ENCODE data around the gene FAM50A.

The FAM50A gene

DNA sequence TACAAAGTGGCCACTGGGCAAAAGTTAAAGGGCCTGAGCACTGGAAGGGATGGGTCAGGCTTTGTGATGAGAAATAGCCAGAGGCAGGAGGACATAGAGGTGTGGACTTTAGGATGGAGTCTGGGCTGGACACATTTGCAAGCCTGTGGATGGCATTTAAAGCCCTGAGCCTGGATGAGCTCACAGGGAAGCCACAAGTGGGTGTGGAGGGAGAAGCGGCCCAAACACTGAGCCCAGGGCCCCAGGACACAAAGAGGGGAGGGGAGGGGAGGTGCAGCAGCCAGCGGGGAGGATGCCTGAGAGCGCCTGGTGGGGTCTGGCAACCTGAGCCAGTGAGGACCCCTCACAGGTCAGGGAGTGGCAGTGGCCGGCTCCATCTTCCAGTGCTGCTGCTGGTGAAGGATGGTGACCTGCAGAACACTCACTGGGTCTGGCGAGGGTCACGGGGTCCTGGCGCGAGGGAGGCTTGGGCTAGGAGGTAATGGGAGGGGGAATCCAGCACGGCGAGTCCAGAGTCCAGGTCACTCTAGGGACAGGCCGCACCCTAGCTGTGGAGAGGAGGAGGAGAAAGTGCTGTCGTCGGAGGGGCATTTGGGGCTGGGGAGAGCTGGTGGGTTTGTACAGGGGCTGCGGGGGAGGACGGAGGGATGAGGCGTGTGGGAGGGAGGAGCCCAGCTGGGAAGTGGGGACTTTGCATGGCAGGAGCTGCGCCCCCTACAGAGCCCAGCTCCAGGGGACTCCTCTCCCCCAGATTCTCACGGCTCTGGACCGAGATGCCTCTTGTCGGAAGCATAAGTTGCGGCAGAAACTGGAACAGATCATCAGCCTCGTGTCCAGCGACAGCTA lies 28.1 kb downstream of the FAM50A start:
- DNase-seq (ENCODE audit: low read depth): no peak
- TF ChIP-seq, protein P1, sequence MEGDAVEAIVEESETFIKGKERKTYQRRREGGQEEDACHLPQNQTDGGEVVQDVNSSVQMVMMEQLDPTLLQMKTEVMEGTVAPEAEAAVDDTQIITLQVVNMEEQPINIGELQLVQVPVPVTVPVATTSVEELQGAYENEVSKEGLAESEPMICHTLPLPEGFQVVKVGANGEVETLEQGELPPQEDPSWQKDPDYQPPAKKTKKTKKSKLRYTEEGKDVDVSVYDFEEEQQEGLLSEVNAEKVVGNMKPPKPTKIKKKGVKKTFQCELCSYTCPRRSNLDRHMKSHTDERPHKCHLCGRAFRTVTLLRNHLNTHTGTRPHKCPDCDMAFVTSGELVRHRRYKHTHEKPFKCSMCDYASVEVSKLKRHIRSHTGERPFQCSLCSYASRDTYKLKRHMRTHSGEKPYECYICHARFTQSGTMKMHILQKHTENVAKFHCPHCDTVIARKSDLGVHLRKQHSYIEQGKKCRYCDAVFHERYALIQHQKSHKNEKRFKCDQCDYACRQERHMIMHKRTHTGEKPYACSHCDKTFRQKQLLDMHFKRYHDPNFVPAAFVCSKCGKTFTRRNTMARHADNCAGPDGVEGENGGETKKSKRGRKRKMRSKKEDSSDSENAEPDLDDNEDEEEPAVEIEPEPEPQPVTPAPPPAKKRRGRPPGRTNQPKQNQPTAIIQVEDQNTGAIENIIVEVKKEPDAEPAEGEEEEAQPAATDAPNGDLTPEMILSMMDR (IDR thresholded peaks at IDR 0.05; ENCODE audit: low read depth, low read length, missing control alignments): no peak

DNA sequence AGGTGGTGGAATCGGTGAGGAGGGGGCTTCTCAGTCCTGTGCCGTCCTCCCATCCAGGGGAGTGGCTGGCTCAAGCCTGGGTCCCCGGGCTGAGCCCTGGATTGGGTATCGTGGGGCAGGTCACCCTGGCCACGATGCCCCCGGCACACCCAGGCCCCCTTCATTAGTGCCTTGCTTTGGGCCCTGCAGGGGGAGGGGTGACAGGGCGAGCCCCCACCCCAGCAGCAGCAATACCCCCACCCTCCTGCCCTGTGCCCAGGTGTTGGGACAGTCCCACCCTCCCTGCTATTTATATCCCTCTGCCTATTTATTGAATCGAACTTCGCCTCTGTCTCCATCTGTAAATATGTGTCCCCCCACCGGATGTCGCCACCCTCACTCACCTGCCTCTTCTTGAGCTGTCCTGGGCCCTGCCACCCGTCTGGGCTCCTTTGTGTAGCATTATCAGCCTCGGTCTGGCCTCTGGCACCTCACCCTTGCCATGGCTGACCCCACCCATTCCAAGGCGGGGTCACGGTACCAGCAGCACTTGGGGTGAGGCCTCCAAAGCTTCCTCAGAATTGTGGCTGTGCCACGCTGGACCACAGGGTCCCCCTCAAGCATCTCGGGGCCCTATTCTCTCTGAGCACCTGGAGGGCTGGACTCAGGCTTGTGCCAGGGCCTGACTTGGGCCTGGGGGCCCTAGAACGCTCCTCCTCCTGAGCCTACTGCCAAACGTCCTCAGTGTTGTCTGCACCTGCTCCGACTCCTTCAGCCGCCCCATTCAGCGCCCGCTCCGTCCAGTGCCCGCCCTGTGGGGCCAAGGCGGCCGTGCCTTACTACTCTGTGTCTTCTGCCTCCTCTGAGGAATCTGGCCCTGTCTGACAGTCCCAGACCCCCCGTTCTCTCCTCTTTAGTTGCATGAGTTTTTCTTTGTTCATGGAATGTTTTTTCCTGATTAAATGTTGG lies 29.0 kb downstream of the FAM50A start:
- no peak for DNase-seq (ENCODE audit: low read depth)
- TF ChIP-seq, protein P1 (IDR thresholded peaks at IDR 0.05; ENCODE audit: low read depth, low read length, missing control alignments): no peak

More for the DNA sequence above, 28.1 kb downstream of the FAM50A start:
- H3K4me3 ChIP-seq (ENCODE audit: low read depth, low read length): no peak overlapping the region

DNA sequence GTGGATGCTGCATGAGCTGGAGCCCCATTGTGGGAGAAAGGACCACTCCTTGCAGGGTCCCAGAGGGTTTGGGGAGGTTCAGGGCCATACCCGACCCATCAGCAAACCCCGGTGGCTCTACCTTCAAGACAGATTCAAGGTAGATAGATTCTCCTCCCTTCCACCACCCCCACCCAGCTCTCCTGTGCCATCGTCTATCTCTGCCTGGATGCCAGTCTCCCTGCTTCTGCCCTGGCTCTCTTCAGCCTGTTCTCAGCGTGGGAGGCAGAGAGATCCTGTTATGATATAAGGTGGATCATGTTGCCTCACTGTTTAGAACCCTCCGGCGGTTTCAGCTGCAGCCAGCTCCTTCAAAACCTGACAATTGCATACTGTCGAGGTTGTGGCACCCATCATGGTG lies 29.7 kb downstream of the FAM50A start:
- TF ChIP-seq, protein P1 (IDR thresholded peaks at IDR 0.05; ENCODE audit: low read depth, low read length, missing control alignments): no peak
- no peak for DNase-seq (ENCODE audit: low read depth)
- no peak overlapping the region for H3K4me3 ChIP-seq (ENCODE audit: low read depth, low read length)

More for the DNA sequence above, 29.0 kb downstream of the FAM50A start:
- H3K4me3 ChIP-seq (ENCODE audit: low read depth, low read length): no peak overlapping the region

DNA sequence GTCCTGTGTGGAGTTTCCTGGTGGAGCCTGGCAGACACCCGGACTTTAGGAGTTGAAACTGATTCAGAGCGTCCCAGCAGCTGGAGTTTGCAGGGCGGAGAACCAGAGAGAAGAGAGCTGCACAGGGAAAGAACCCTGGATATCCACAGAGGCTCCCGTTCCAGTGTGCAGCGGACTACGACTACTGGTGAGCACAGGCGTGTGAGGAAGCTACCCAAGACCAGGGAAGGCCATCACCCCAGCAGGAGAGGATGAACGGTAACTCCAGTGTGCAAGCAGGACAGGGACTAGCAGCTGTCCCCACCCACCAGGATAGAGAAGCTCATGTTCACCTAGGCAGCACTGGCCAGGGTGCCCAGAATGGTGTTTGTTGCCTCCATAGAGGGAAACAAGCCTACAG lies 32.9 kb downstream of the FAM50A start:
- H3K4me3 ChIP-seq (ENCODE audit: low read depth, low read length): no peak overlapping the region
- TF ChIP-seq, protein P1 (IDR thresholded peaks at IDR 0.05; ENCODE audit: low read depth, low read length, missing control alignments): no peak
- no peak for DNase-seq (ENCODE audit: low read depth)

DNA sequence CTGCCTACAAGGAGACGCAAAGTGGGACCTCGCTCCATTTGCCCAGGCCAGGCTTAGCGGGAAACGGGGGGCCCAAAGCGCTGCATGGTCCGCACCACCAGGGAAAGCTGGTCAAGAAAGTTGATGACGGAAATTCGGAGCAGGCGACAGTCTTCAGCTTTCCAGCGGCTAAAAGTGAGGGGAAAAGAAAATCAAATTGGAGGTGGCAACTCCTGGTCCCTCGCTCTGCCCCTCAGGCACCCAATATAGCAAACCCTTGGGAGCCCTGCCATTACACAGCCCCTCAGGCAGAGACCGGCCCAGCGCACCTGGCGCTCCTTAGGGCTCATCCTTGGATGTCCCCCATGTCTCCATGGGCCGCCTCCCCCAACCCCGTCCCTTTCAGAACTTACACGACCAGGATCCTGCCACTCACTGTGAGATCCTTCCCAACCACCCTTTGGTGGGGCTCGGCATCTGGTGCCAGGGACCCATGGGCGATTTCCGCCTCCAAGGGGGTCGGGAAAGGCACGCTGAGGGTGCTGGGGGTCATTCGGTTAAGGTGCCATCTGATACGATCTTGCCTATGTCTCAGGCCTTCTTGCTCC lies 34.0 kb downstream of the FAM50A start:
- H3K4me3 ChIP-seq (ENCODE audit: low read depth, low read length): peak overlapping the region; percentile 63
- TF ChIP-seq, protein P1 (IDR thresholded peaks at IDR 0.05; ENCODE audit: low read depth, low read length, missing control alignments): no peak
- DNase-seq (ENCODE audit: low read depth): no peak

DNA sequence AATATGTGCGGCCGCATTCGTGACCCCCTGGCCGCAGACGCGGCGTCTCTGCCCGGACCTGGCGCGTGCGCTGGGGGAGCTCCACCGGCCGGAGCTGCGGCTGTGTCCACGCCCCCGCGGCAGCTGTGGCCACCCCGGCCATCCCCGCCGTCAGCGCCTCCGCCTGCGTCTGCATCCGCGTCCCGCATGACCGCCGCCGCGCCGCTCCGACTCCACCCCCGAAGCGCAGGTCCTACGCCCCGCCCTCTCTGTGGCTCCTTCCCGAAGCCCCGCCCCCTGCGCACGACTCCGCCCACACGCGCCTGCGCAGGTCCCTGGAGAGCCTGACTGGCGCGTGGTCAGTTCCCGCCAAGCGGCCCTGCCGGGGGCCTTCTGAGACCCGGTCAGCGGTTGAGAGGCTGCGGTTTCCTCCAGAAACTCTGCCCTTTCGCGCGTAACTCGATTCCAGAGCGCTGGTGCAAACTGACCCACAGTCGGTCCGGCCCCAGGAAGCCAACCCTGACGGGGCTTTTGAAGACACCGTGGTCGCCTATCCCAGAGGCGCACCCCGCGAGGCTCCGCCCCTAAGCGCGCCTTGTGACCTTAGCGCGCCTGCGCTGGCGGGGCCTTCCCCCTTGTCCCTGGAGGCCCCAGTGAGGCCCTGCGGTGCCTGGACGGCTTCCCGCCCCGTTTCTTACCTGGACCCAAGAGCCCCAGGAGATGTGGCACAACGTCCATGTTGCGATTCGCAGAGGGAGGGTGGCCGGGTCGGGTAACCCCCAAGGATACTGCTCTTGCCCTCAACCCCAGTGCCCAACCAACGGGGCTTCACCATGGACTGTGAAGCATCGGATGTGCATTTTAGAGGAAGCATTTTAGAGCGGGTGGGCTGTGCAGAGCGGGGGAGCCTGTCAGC lies 35.0 kb downstream of the FAM50A start, which contains the start of gene LAGE3:
LAGE3 (minus strand) TSS at position 554 of the 895 bp plus-strand sequence; CDS start at position 188, 366 bp downstream.
- TF ChIP-seq, protein P1 (IDR thresholded peaks at IDR 0.05; ENCODE audit: low read depth, low read length, missing control alignments): no peak
- H3K4me3 ChIP-seq (ENCODE audit: low read depth, low read length): peak within 1 kb of the TSS; percentile 63
- peak; percentile 66 for DNase-seq (ENCODE audit: low read depth)

All from GM12864 (cell line).